Endothelial cell of umbilical vein (primary cell): Measurements from ENCODE around the gene COLQ.

Source experiments
- EZH2 ChIP-seq: IDR thresholded peaks from 2 replicates; pipeline ENCODE4 v1.6.1; 2012; ENCODE audit warnings: borderline replicate concordance, low read depth, mild to moderate bottlenecking, moderate library complexity, low read length, inconsistent platforms; ENCODE audit not compliant: severe bottlenecking
- FOS ChIP-seq: IDR thresholded peaks from 2 replicates; pipeline ENCODE4 v1.6.1; 2011; ENCODE audit warnings: mild to moderate bottlenecking, low read length, moderate library complexity, borderline replicate concordance; ENCODE audit not compliant: insufficient read depth
- JUN ChIP-seq: IDR thresholded peaks from 2 replicates; pipeline ENCODE4 v1.6.1; 2011; ENCODE audit warnings: borderline replicate concordance, low read depth; ENCODE audit not compliant: insufficient read length, insufficient read depth
- POLR2A ChIP-seq: IDR thresholded peaks from 2 replicates; pipeline ENCODE4 v1.6.1; 2012; ENCODE audit warnings: low read depth, mild to moderate bottlenecking, control low read depth, low read length
- POLR2AphosphoS5 ChIP-seq: IDR thresholded peaks from 2 replicates; pipeline ENCODE4 v1.6.1; 2012; ENCODE audit warnings: low read depth, mild to moderate bottlenecking, control low read depth, low read length, moderate library complexity; ENCODE audit not compliant: insufficient read depth
- TF ChIP-seq, protein P1 (sequence below), 2 donors: IDR thresholded peaks; 1 replicate in 1 of 2; 2 replicates in 1 of 2; pipeline ENCODE4 v1.5.1; 2011; ENCODE audit warnings: low read length in 2 of 2, mild to moderate bottlenecking in 2 of 2, moderate library complexity in 2 of 2, control low read depth in 1 of 2, inconsistent platforms in 1 of 2, low read depth in 1 of 2; ENCODE audit not compliant: insufficient read depth in 1 of 2; ENCODE audit errors: extremely low read depth in 1 of 2

DNA sequence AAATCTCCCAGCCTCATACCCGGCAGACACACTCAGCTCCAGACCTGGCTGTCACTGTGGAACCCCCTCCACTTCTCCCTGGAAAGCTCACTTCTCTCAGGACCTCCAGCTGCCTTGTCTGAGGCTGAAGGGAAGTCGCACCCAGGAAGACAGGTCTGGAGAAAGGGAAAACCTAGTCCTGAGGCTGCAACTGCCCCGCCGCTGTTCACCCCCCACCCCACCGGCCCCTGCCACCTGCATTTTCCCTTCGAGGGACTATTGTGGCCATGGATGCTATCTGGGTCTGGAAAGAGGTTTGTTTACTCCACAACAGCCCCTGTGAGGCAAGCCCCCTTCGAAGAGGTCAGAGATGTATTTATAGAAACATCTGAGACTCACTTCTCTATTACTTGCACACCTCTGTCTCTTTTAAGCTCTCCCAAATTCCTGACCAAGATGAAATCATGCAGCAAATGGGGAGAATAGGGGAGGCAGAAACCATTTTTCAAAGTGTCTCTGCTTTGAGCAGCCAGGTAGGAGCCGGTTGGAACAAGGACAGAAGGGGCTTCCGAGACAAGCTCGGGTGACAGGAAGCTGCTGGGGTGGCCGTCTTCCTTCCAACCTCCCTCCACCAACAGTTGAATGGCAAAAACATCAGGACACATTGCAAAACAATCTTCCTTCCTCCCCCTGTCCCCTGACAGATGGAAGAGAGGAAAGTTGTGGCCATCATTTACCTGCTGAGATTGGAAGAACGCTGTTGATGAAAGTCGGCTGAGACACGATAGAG, 518 bp downstream of the COLQ start:
- TF ChIP-seq EZH2 = no peak
- no peak for TF ChIP-seq POLR2AphosphoS5
- TF ChIP-seq JUN = no peak
- no peak for TF ChIP-seq FOS
- TF ChIP-seq, protein P1, sequence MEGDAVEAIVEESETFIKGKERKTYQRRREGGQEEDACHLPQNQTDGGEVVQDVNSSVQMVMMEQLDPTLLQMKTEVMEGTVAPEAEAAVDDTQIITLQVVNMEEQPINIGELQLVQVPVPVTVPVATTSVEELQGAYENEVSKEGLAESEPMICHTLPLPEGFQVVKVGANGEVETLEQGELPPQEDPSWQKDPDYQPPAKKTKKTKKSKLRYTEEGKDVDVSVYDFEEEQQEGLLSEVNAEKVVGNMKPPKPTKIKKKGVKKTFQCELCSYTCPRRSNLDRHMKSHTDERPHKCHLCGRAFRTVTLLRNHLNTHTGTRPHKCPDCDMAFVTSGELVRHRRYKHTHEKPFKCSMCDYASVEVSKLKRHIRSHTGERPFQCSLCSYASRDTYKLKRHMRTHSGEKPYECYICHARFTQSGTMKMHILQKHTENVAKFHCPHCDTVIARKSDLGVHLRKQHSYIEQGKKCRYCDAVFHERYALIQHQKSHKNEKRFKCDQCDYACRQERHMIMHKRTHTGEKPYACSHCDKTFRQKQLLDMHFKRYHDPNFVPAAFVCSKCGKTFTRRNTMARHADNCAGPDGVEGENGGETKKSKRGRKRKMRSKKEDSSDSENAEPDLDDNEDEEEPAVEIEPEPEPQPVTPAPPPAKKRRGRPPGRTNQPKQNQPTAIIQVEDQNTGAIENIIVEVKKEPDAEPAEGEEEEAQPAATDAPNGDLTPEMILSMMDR (IDR thresholded peaks at IDR 0.05; ENCODE audit: extremely low read depth in 1 of 2, insufficient read depth in 1 of 2, low read depth in 1 of 2, low read length in 2 of 2) = no peak
- TF ChIP-seq POLR2A = no peak
